Liver (tissue), 9 donors: ENCODE measurements around the gene EIPR1. TPM values are rescaled to one million over a fixed set of nuclear protein-coding genes. Genes with fewer than 3 reads are reported as not detected.

Experiments used
- DNase-seq: peaks from one replicate; pipeline ENCODE4 v3.0.0-alpha.2; 2017; ENCODE audit warnings: low spot score
- H3K27ac ChIP-seq, 2 donors: one replicate each; pipeline ENCODE4 v1.7.0; 2013; ENCODE audit warnings: inconsistent platforms in 2 of 2, low read length in 2 of 2, control low read depth in 1 of 2, low read depth in 1 of 2, mild to moderate bottlenecking in 1 of 2
- H3K27me3 ChIP-seq, 4 donors: one replicate each; pipeline versions ENCODE4 v1.6.1 to v1.7.0; 2013; ENCODE audit warnings: low read length in 3 of 4, inconsistent platforms in 1 of 4, mild to moderate bottlenecking in 1 of 4, moderate library complexity in 1 of 4; ENCODE audit not compliant: control insufficient read depth in 4 of 4, insufficient read depth in 4 of 4
- H3K36me3 ChIP-seq, 4 donors: one replicate each; pipeline versions ENCODE4 v1.6.1 to v1.7.0; 2013; ENCODE audit warnings: low read length in 3 of 4, mild to moderate bottlenecking in 3 of 4, low read depth in 1 of 4, moderate library complexity in 1 of 4; ENCODE audit not compliant: control insufficient read depth in 4 of 4, insufficient read depth in 3 of 4
- H3K4me1 ChIP-seq, 4 donors: one replicate each; pipeline versions ENCODE4 v1.6.1 to v1.7.0; 2013; ENCODE audit warnings: low read length in 3 of 4, mild to moderate bottlenecking in 3 of 4, moderate library complexity in 1 of 4; ENCODE audit not compliant: control insufficient read depth in 4 of 4, insufficient read depth in 4 of 4
- H3K4me3 ChIP-seq, 3 donors: one replicate each; pipeline versions ENCODE4 v1.6.1 to v1.7.0; 2013; ENCODE audit warnings: low read length in 3 of 3, control low read depth in 1 of 3, low read depth in 1 of 3, mild to moderate bottlenecking in 1 of 3
- H3K9ac ChIP-seq, 2 donors: one replicate each; pipeline ENCODE4 v1.7.0; 2013; ENCODE audit warnings: low read length in 2 of 2, mild to moderate bottlenecking in 2 of 2, moderate library complexity in 2 of 2, control low read depth in 1 of 2, low read depth in 1 of 2
- H3K9me3 ChIP-seq, 4 donors: one replicate each; pipeline versions ENCODE4 v1.6.1 to v1.7.0; 2013; ENCODE audit warnings: low read length in 3 of 4; ENCODE audit not compliant: control insufficient read depth in 4 of 4
- ATF3 ChIP-seq: IDR thresholded peaks from 2 replicates; pipeline ENCODE4 v1.6.1; 2016; ENCODE audit warnings: antibody characterized with exemption
- CTCF ChIP-seq: fragments of 150-350 bp; IDR thresholded peaks from 2 replicates; pipeline ENCODE4 v1.5.1; 2017; ENCODE audit warnings: improper control_type of control experiment, low read depth, low read length; ENCODE audit not compliant: missing input control
- EGR1 ChIP-seq, 2 donors: IDR thresholded peaks; 2 replicates each; pipeline ENCODE4 v1.6.1; 2016 to 2018; ENCODE audit warnings: antibody characterized with exemption in 2 of 2, low read depth in 2 of 2
- FOXA1 ChIP-seq: IDR thresholded peaks from 2 replicates; pipeline ENCODE4 v1.6.1; 2016; ENCODE audit warnings: antibody characterized with exemption
- FOXA2 ChIP-seq: IDR thresholded peaks from 2 replicates; pipeline ENCODE4 v1.6.1; 2016; ENCODE audit warnings: antibody characterized with exemption
- GABPA ChIP-seq, 2 donors: IDR thresholded peaks in 1 of 2; conservative IDR thresholded peaks in 1 of 2; 2 replicates each; pipeline ENCODE4 v1.6.1; 2016; ENCODE audit warnings: antibody characterized with exemption in 2 of 2, mild to moderate bottlenecking in 1 of 2, moderate library complexity in 1 of 2
- HNF4A ChIP-seq, 2 donors: conservative IDR thresholded peaks; 2 replicates each; pipeline ENCODE4 v1.6.1; 2016; ENCODE audit warnings: antibody characterized with exemption in 2 of 2, mild to moderate bottlenecking in 2 of 2
- HNF4G ChIP-seq: IDR thresholded peaks from 2 replicates; pipeline ENCODE4 v1.6.1; 2016; ENCODE audit warnings: antibody characterized with exemption
- JUND ChIP-seq, 2 donors: IDR thresholded peaks; 2 replicates each; pipeline ENCODE4 v1.6.1; 2016; ENCODE audit warnings: antibody characterized with exemption in 2 of 2
- MAX ChIP-seq: IDR thresholded peaks from 2 replicates; pipeline ENCODE4 v1.6.1; 2016; ENCODE audit warnings: antibody characterized with exemption
- NR2F2 ChIP-seq: IDR thresholded peaks from 2 replicates; pipeline ENCODE4 v1.6.1; 2016; ENCODE audit warnings: antibody characterized with exemption
- RAD21 ChIP-seq, 2 donors: IDR thresholded peaks; 2 replicates each; pipeline ENCODE4 v1.6.1; 2016; ENCODE audit warnings: antibody characterized with exemption in 2 of 2, mild to moderate bottlenecking in 2 of 2
- REST ChIP-seq: IDR thresholded peaks from 2 replicates; pipeline ENCODE4 v1.6.1; 2016; ENCODE audit warnings: antibody characterized with exemption, mild to moderate bottlenecking
- RXRA ChIP-seq, 2 donors: IDR thresholded peaks; 2 replicates each; pipeline ENCODE4 v1.6.1; 2017 to 2018; ENCODE audit warnings: antibody characterized with exemption in 2 of 2, mild to moderate bottlenecking in 1 of 2
- SP1 ChIP-seq: IDR thresholded peaks from 2 replicates; pipeline ENCODE4 v1.6.1; 2018; ENCODE audit warnings: antibody characterized with exemption, mild to moderate bottlenecking
- TAF1 ChIP-seq: conservative IDR thresholded peaks from 2 replicates; pipeline ENCODE4 v1.6.1; 2016; ENCODE audit warnings: antibody characterized with exemption, mild to moderate bottlenecking
- YY1 ChIP-seq: IDR thresholded peaks from 2 replicates; pipeline ENCODE4 v1.6.1; 2016; ENCODE audit warnings: antibody characterized with exemption, mild to moderate bottlenecking
- ZBTB33 ChIP-seq: IDR thresholded peaks from 2 replicates; pipeline ENCODE4 v1.6.1; 2016; ENCODE audit warnings: antibody characterized with exemption
- WGBS: extraction: QIAGEN DNeasy Blood & Tissue Kit; methylation state at CpG from one replicate; pipeline ENCODE4 v1.1.7; 2013; 5-methylcytosine and 5-hydroxymethylcytosine counted together
- polyA plus RNA-seq, 2 donors: library from polyadenylated mRNA; stranded (reverse) in 1 of 2; unstranded in 1 of 2; fragments of 200-250 nt in 1 of 2; fragments of >200 nt in 1 of 2; fragmentation: Nextera tagmentation in 1 of 2; extraction: Ambion mirVana in 1 of 2; gene quantifications; one replicate each; pipeline versions ENCODE4 v1.2.1 to v1.2.3, GENCODE V29; 2013 to 2015
- total RNA-seq, 2 donors: library from RNA; depleted of rRNA; stranded (reverse); fragments of >200 nt; gene quantifications; one replicate each; pipeline ENCODE4 v1.2.3, GENCODE V29; 2014
- donor health status: healthy.
- donor health status: healthy.
- donor health status: healthy.
- donor health status: healthy.
- donor health status: healthy.

EIPR1 gene
- total and polyA plus RNA-seq, 4 donors, result 7.6 to 12.1 (median 11.4) TPM

GRCh38 chr2:3208179-3208578 lies 169.4 kb downstream of the EIPR1 start (continued):
- no peak for TF ChIP-seq SP1
- no peak for TF ChIP-seq RXRA (IDR thresholded peaks at IDR 0.05)
- TF ChIP-seq MAX, result no peak
- TF ChIP-seq HNF4A (conservative IDR thresholded peaks at IDR 0.05), result no peak
- no peak for TF ChIP-seq FOXA1
- no peak for TF ChIP-seq FOXA2

GRCh38 chr2:3207091-3207491 lies 170.5 kb downstream of the EIPR1 start:
- Histone ChIP-seq H3K4me3 (no peak overlapping the region), H3K9ac (no peak overlapping the region), H3K9me3 (no peaks in the 10 kb centered on the region), H3K4me1 (no peaks in the 10 kb centered on the region), H3K27me3 (no peaks in the 10 kb centered on the region), H3K27ac (no peak overlapping the region), H3K36me3 (peaks cover 0 to 4% (median 2%) of the 10 kb centered on the region in 4 donors)
- TF ChIP-seq CTCF (no peak), GABPA (IDR thresholded peaks at IDR 0.05 in 1 of 2, conservative IDR thresholded peaks at IDR 0.05 in 1 of 2) (no peak), JUND (IDR thresholded peaks at IDR 0.05) (no peak), TAF1 (no peak), FOXA2 (no peak), ATF3 (no peak), FOXA1 (no peak), RAD21 (IDR thresholded peaks at IDR 0.05) (no peak), YY1 (no peak), NR2F2 (no peak), SP1 (no peak), MAX (no peak), RXRA (IDR thresholded peaks at IDR 0.05) (no peak), REST (no peak), EGR1 (IDR thresholded peaks at IDR 0.05; ENCODE audit: low read depth in 2 of 2) (no peak), HNF4G (no peak), ZBTB33 (no peak), HNF4A (conservative IDR thresholded peaks at IDR 0.05) (no peak)
- 94% methylated on average over 10 of the region's 10 CpGs for WGBS
- no peak for DNase-seq
